ENCODE data around the gene ZNF625. TPM values are rescaled to one million over a fixed set of nuclear protein-coding genes. Genes with fewer than 3 reads are reported as not detected.
"Not testable (repeated sequence)": the region's sequence is repeated elsewhere in the genome, so short reads cannot be mapped to it uniquely, and the experiment has no call there.

Gene ZNF625
- total RNA-seq, 1 experiment from 2014 or later: not detected

DNA sequence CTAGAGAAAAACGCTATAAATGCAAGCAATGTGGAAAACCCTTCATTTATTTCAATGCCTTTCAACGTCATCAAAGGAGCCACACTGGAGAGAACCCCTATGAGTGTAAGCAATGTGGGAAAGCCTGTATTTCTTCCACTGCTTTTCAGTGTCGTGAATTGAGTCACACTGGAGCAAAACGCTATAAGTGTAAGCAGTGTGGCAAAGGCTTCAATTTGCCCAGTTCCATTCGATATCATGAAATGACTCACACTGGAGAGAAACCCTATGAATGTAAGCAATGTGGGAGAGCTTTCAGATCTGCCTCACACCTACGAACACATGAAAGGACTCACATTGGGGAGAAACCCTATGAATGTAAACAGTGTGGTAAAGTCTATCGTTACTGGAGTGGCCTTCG, 43.8 kb downstream of the ZNF625 start:
- BruUV-seq (replicated peaks): no TSS peak
- Mint-ChIP-seq H3K4me3 (ENCODE audit: low read depth, unreplicated experiment) (no peak overlapping the region), H3K4me1 (ENCODE audit: low read depth, unreplicated experiment) (no peaks in the 10 kb centered on the region), H3K9me3 (ENCODE audit: low read depth, unreplicated experiment) (no peaks in the 10 kb centered on the region), H3K27me3 (ENCODE audit: unreplicated experiment) (no peaks in the 10 kb centered on the region), H3K27ac (ENCODE audit: unreplicated experiment) (no peak overlapping the region), H3K36me3 (ENCODE audit: insufficient read depth, unreplicated experiment) (no peaks in the 10 kb centered on the region)
- TF ChIP-seq, protein P1, sequence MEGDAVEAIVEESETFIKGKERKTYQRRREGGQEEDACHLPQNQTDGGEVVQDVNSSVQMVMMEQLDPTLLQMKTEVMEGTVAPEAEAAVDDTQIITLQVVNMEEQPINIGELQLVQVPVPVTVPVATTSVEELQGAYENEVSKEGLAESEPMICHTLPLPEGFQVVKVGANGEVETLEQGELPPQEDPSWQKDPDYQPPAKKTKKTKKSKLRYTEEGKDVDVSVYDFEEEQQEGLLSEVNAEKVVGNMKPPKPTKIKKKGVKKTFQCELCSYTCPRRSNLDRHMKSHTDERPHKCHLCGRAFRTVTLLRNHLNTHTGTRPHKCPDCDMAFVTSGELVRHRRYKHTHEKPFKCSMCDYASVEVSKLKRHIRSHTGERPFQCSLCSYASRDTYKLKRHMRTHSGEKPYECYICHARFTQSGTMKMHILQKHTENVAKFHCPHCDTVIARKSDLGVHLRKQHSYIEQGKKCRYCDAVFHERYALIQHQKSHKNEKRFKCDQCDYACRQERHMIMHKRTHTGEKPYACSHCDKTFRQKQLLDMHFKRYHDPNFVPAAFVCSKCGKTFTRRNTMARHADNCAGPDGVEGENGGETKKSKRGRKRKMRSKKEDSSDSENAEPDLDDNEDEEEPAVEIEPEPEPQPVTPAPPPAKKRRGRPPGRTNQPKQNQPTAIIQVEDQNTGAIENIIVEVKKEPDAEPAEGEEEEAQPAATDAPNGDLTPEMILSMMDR (IDR thresholded peaks at IDR 0.05; ENCODE audit: unreplicated experiment): no peak
- DNase-seq: no peak
- intact Hi-C loops (cut with micrococcal nuclease; ENCODE audit: unreplicated experiment): no loop called here
- CTCF ChIA-PET: no interaction called here

DNA sequence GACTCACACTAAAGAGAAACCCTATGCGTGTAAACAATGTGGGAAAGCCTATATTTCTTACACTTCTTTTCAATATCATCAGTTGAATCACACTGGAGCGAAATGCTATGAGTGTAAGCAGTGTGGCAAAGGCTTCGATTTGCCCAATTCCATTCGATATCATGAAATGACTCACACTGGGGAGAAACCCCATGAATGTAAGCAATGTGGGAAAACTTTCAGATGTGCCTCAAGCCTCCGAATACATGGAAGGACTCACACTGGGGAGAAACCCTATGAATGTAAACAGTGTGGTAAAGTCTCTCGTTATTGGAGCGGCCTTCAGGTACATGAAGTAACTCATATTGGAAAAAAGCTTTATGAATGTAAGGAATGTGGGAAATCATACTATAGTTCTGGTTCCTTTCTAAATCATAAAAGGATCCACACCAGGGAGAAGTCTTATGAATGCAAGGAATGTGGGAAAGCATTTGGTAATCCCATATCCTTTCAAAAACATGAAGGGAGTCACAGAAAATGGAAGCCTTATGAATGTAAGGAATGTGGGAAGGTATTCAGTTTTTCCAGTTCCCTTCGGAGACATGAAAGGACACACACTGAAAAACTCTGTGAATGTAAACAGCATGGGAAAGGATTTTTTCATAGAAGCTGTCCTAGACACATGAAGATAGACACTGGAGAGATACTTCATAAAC, 44.4 kb downstream of the ZNF625 start:
- H3K4me3 Mint-ChIP-seq (ENCODE audit: low read depth, unreplicated experiment): no peak overlapping the region
- BruUV-seq (replicated peaks): no TSS peak
- no peaks in the 10 kb centered on the region for H3K36me3 Mint-ChIP-seq (ENCODE audit: insufficient read depth, unreplicated experiment)
- no peak overlapping the region for H3K27ac Mint-ChIP-seq (ENCODE audit: unreplicated experiment)
- DNase-seq: no peak
- intact Hi-C loops (cut with micrococcal nuclease; ENCODE audit: unreplicated experiment): no loop called here
- no peaks in the 10 kb centered on the region for H3K4me1 Mint-ChIP-seq (ENCODE audit: low read depth, unreplicated experiment)
- no peaks in the 10 kb centered on the region for H3K27me3 Mint-ChIP-seq (ENCODE audit: unreplicated experiment)
- TF ChIP-seq, protein P1 (IDR thresholded peaks at IDR 0.05; ENCODE audit: unreplicated experiment): no peak
- CTCF ChIA-PET: no interaction called here
- no peaks in the 10 kb centered on the region for H3K9me3 Mint-ChIP-seq (ENCODE audit: low read depth, unreplicated experiment)

DNA sequence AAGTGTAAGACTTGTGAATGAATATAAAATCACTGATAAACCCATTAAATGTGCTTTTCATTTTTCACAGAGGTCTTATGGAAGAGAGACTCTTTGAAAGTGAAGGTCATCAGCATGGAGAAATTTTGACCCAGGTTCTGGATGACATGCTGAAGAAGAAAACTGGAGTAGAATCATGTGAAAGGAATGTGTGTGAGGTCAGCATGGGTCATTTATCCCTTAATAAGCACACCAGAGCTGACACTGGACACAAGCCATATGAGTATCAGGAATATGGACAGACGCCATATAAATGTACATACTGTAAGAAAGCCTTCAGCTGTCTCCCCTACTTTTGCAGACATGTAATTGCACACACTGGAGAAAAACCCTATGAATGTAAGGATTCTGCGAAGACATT, 45.4 kb downstream of the ZNF625 start:
- Mint-ChIP-seq H3K4me1 (ENCODE audit: low read depth, unreplicated experiment) (no peaks in the 10 kb centered on the region), H3K4me3 (ENCODE audit: low read depth, unreplicated experiment) (no peak overlapping the region), H3K36me3 (ENCODE audit: insufficient read depth, unreplicated experiment) (no peaks in the 10 kb centered on the region), H3K27ac (ENCODE audit: unreplicated experiment) (no peak overlapping the region), H3K27me3 (ENCODE audit: unreplicated experiment) (no peaks in the 10 kb centered on the region), H3K9me3 (ENCODE audit: low read depth, unreplicated experiment) (no peaks in the 10 kb centered on the region)
- DNase-seq: no peak
- intact Hi-C loops (cut with micrococcal nuclease; ENCODE audit: unreplicated experiment): no loop called here
- CTCF ChIA-PET: interaction anchor here (0.6 kb wide), 1 partner anchor 29 kb away, joined by 3 read pairs; the partner anchor contains the start of gene ZNF20
- no TSS peak for BruUV-seq (replicated peaks)
- TF ChIP-seq, protein P1 (IDR thresholded peaks at IDR 0.05; ENCODE audit: unreplicated experiment): no peak

DNA sequence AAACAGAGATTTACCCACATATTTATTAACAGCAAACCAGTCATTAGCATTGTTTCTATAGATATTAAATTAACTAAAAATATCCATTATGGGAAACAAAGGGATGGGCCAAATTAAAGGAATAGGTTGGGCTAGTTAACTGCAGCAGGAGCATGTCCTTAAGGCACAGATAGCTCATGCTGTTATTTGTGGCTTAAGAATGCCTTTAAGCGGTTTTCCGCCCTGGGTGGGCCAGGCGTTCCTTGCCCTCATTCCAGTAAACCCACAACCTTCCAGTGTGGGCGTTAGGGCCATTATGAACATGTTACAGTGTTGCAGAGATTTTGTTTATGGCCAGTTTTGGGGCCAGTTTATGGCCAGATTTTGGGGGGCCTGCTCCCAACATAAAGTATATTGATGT, 52.6 kb downstream of the ZNF625 start:
- intact Hi-C loops (cut with micrococcal nuclease; ENCODE audit: unreplicated experiment); CTCF ChIA-PET; H3K4me3 Mint-ChIP-seq (ENCODE audit: low read depth, unreplicated experiment); H3K27me3 Mint-ChIP-seq (ENCODE audit: unreplicated experiment); H3K27ac Mint-ChIP-seq (ENCODE audit: unreplicated experiment); BruUV-seq (replicated peaks); H3K36me3 Mint-ChIP-seq (ENCODE audit: insufficient read depth, unreplicated experiment); H3K4me1 Mint-ChIP-seq (ENCODE audit: low read depth, unreplicated experiment); H3K9me3 Mint-ChIP-seq (ENCODE audit: low read depth, unreplicated experiment); DNase-seq: not testable (repeated sequence)

DNA sequence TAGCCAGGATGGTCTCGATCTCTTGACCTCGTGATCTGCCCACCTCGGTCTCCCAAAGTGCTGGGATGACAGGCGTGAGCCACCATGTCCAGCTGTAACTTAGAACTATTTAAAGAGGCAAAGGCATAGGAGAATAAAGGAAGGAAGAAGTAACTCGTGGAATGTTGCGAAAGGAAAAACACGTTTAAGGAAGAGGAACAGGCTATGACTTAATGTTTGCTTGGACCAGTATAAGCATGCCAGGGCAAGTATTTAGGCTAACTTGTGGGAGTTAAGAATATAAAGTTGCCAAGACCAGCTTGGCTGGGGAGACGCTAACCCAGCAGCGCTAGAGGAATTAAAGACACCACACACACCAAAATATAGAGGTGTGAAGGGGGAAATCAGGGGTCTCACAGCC, 58.5 kb downstream of the ZNF625 start:
- TF ChIP-seq, protein P1 (IDR thresholded peaks at IDR 0.05; ENCODE audit: unreplicated experiment): no peak
- H3K4me3 Mint-ChIP-seq (ENCODE audit: low read depth, unreplicated experiment): no peak overlapping the region
- no peak for DNase-seq
- peaks cover 17% of the 10 kb centered on the region for H3K9me3 Mint-ChIP-seq (ENCODE audit: low read depth, unreplicated experiment)
- intact Hi-C loops (cut with micrococcal nuclease; ENCODE audit: unreplicated experiment): no loop called here
- H3K36me3 Mint-ChIP-seq (ENCODE audit: insufficient read depth, unreplicated experiment): no peaks in the 10 kb centered on the region
- no peak overlapping the region for H3K27ac Mint-ChIP-seq (ENCODE audit: unreplicated experiment)
- CTCF ChIA-PET: no interaction called here
- no TSS peak for BruUV-seq (replicated peaks)
- no peaks in the 10 kb centered on the region for H3K27me3 Mint-ChIP-seq (ENCODE audit: unreplicated experiment)
- H3K4me1 Mint-ChIP-seq (ENCODE audit: low read depth, unreplicated experiment): no peaks in the 10 kb centered on the region

Measured in Calu3 (cell line).